Stimulated activated CD8-positive, alpha-beta memory T cell treated with anti-CD3 and anti-CD28 coated beads, Interleukin-15, amount 100 ng/mL, for 4 hours (primary cell): ENCODE measurements around the gene PLB1.
"Not testable (repeated sequence)": the region's sequence is repeated elsewhere in the genome, so short reads cannot be mapped to it uniquely, and the experiment has no call there.

Experiments
- DNase-seq, 2 donors: peaks; one replicate each; pipeline ENCODE4 v3.0.0-alpha.2; 2020; ENCODE audit warnings: low read depth in 2 of 2

PLB1 gene

DNA sequence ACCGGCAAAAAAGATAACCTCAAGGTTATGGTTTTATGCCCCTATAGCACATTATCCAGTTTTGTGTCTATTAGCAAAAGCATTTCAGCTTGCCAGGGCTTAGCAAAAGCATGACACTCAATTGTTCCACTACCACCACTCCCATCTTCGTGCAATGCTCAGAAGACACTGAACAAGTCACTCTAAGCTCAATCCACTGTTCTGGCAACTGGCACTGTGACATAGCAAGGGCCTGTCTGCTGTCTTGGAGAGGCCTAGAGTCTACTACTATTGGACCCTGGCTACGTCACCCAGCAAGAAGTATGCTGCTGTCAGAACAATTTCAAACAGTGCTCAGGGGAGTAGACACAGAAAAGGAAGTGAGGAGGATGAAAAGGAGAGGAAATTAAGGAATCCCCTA lies 152.3 kb downstream of the PLB1 start:
- DNase-seq: no peak

DNA sequence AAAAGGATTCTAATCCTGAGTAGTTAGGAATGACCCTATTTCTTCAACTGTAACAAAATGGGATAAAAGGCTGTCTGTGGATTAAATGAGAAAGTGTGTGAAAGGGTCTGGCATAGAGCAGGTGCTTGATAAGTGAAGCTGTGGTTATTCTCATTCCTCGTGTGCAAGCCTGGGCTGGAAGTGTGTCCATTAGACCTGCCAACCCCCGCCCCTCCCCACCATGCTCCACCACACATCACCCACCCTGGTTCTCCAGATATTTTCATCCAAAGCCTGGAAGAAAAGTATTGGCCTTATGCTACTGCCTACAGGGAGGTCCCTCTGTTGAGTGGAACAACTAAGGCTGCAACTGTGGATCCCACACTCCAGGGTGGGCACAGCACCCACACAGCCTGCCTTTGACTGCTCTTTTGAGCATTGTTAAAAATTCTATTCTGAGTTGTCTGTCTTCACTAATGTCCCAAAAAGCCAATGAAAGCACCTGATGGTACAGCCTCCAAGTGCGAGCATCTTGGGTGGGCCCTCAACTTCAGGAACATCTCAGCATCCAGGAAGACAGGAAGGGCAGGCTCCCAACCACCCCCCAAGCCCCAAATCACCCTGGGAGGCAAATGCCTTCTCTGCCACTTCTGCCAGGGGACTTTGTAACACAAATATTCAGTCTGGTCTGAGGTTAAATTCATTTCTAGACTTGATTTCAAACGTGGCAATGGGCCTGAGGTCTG lies 153.0 kb downstream of the PLB1 start:
- DNase-seq: no peak

DNA sequence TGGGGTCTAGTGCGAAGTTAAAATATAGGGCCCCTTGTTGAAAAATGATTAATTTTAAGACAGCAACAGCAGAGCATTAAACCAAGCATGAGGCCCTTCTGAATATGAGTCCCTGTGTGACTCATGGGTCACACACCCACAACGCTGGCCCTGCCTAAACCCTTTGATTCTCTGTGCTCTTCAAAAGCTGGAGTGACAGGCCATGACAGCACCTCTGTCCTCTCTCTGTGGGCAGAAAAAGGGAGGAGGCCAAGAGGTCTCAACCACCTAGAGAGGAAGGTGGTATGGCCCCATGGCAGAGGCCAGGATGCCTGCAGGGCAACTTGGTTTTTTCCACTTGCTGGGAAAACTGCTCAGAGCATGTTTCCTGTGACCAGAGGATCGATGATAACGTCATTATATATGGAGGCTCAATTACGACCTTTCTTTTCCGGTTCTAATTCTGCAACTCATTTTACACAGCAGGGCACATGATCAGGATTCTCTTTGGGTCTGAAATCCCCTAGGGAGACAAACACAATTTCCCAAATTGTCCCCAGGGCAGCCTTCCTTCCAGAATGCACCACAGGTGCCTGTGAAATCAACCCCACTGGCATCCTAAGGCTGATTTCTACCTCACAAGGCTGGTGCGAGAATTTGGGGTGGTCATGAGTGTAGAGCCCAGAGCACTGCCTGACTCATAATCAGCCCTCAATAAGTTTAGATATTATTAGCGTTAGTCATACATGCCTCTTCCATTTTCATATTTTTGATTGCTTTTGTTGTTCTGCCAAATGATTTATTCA lies 153.8 kb downstream of the PLB1 start:
- no peak for DNase-seq

DNA sequence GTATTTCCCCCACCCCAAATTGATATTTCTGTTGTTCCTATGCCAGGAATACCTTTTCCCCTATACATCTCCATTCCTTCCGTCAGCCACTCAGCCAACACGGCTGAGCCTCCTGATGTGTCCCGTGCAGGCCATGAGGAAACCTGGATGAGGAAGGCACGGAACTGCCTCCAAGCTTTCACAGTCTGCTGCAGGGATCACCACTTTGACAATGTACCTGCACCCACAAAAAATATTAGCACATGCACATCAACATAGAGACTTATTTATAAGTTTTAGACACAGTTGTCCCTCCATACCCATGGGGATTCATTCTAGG lies 154.4 kb downstream of the PLB1 start:
- DNase-seq: no peak

- DNase-seq: no peak
These were observed 156.4 kb downstream of the PLB1 start for GRCh38 chr2:28652217-28652616.

DNA sequence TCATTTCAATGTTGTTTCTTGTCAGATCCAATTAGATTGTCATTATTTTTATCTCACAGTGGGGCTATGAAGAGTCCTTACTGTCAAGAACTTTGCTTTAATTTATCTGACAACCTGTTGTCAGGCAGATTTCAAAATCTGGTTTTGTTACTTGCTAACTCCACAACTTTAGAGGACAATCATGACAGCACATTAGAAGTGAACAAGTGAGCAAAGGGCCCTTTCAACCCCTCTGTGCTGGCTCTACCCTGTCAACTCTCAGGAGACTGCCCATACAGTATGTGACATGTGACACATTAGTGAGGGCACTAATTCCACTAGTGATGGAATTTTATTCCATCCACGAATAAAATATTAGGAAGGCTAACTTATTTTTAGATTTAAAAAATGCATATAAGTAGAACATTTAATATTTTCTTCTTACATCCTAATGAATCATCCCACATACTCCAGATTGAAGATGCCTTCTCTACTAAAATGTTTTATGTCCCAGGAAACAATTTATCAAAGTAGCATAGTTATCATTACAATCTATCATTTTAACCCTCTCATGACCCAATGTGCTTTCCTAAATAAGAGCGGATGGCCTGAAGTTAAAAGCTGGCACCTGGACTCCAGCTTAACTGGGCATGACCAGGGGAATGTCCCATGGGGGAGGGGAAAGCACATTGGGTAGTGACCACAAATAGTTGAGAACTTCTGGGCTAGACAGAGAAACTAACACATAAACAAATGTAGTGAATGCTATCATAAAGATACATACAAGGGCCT lies 158.2 kb downstream of the PLB1 start:
- no peak for DNase-seq

DNA sequence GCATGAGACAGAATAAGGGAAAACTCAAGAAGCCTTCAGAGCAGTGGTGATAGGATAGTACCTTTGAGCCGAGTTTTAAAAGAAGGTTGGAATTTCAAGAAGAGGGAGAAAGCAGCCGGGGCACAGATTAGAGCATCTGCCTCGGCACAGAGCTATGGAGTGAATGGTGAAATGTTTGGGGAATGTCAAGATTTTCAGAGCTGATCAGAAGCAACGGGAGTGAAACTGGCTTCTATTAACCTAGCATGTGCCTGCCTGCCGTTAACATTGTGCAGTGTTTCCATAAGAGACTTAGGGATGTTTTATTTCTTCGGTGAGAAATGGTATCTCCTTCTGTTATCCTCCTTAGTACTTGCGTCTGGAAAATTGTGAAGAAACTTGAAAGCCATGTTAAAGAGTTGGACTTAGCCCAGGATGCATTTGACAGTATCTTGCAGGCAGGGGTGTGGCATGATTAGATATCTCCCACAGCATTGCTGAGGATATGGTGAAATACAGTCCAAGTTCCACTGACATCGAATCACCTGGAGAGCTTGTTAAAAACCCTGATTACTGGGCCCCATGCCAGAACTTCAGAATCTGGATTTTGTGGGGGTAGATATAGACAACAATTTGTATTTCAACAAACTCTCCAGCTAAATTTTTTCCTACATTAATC lies 158.9 kb downstream of the PLB1 start:
- no peak for DNase-seq

- DNase-seq: no peak
These were observed 161.2 kb downstream of the PLB1 start for GRCh38 chr2:28656937-28657615.

- DNase-seq: no peak
These were observed 162.5 kb downstream of the PLB1 start for GRCh38 chr2:28658369-28658768.

- no peak for DNase-seq
These were observed 163.3 kb downstream of the PLB1 start for GRCh38 chr2:28659127-28659526.

GRCh38 chr2:28661589-28662001 lies 165.7 kb downstream of the PLB1 start:
- DNase-seq: no peak

DNA sequence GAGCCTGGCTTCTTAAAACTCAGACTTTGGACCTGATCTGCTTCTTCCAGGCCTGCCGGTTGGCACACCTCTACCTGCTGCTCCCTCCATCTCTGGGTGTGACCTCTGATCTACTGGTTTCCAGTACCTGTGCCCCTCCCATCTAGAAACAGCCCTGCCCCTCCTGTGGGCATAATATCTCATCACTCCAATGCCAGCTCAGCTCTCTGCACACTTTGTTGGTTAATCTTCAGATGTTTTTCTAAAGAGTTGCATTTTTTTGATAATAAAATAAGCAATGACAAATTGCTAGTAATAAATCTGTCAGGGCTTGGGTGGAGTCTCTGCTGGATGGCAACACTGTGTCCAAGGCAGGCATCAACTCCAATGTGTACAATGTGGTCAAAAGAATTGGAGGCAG lies 166.2 kb downstream of the PLB1 start:
- no peak for DNase-seq

GRCh38 chr2:28662468-28663181 lies 166.8 kb downstream of the PLB1 start:
- DNase-seq: no peak

DNA sequence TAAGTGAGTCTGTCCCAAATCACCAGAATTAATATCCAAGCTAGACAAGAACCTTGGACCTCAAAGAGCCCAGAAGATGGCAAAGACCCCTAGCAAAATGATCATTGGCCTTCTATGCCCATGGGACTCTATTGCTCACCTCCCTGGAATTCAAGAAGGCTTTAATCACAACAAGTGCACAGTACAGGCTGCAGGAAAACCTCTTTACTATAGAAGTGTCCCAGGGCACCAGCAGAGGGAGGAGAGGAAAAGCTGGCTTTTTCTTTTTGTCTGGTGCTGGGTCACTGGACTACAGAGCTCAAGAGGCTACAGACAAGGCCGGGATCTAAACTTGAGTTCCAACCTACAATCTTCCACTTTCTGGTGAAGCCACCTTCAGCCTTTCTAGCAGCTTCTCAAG lies 167.5 kb downstream of the PLB1 start:
- DNase-seq: no peak

DNA sequence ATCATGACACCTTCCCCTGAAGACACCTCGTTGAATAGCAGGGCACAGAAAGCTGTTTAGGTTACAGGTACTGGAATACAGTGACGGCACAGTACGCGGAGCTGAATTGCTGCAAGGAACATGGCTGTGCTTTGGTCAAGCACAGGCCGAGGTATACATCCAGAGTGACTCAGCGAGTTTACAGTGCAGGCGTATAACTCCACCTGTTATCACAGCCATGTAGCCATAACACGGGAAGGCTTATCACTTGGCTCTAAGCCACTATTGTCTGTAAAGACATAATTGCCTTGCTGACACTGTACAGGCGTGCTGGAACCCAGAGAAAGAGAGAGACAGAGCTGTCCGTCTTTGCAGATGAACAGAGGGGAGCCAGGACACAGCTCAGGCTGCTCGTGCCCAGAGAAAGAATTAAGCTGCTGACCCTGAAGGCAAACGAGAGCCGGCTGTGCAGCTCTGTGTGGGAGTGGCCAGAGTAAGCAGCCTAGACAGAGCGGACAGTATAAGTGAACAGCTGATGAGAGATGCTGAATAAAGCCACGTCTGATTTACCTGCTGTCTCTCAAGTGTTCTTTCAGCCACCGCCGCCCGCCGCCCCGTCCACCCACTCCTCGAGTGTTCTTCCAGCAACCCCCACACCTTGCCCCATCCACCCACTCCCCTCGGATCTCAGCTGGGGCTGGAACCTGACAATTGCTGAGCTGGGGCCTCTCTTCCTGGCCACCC lies 168.4 kb downstream of the PLB1 start:
- DNase-seq: no peak

DNA sequence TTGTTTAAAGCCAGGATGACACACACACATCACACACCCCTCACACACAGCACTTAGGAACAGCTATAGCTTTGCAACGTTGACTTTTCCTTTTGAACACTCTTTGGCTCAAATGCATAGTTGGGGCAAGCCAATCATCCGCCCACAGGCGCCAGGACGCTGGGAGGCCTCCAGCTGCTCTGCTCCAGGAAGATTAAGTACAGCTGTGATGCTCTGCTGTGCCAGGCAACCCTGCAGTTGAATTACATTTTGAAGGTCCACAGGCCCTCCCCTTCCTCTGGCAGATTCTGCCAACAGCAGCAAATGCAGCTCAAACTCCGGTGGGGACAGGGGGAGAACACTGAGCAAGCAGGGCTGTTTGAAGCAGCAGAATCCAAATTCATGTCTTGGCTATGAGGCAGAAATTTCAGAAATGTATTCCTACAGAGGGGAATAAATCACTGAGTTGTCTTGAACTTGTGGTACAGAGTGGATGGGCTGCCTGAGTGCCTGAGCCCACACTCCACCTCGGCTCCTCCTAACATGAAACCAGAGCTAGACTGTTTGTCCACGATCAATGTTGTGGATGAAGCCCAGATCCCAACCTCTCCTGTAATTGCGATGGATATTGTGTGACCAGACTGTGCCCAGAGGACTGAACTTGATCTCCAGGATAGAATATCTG lies 169.3 kb downstream of the PLB1 start:
- no peak for DNase-seq

DNA sequence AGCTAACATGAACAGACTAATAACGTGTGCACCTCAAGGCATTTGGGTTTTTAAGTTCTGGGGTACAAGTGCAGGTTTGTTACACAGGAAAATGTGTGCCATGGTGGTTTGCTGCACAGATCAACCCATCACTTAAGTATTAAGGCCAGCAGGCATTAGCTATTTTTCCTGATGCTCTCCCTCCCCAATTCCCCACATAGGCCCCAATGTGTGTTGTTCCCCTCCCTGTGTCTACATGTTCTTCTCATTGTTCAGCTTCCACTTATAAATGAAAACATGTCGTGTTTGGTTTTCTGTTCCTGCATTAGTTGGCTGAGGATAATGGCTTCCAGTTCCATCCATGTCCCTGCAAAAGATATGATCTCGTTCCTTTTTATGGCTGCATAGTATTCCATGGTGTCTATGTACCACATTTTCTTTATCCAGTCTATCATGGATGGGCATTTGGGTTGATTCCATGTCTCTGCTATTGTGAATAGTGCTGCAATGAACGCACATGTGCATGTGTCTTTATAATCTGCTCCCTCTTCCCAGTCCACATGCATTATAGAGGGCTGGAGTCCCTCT lies 170.0 kb downstream of the PLB1 start:
- not testable (repeated sequence) for DNase-seq

DNA sequence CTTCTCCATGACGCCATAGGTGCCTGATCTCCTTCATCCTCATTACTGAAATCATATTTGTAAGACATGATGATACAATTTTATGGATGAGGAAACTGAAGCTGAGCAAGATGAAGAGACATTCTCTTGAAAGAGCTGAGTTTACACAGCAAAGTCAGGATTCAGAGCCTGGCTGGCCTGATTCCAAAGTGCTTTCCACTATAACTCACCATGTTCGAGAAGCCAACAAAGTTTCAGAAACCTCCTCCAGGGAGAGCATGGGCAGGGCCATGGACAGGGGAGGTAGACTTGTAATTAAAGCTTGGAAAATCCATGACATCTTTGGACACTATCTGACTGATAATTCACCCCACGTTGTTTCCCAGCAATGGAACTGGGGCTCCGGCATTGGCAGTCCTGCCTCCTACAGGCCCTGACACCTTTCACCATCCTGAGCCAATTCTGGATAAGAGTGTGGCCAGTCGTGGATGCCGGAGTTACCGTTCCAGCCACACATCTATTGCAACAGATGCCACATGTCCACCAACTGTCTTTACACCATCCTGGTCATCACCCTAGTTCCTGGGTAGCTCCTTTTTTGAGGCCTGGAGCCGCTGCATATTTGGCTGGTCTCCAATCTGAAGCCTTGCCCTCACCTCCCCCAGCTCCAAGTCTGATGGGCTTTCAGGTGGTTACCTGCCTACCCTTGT lies 170.8 kb downstream of the PLB1 start:
- DNase-seq: no peak

- no peak for DNase-seq
These were observed 171.4 kb downstream of the PLB1 start for GRCh38 chr2:28667261-28667660.
